ENCODE measurements around the gene VPS26B. TPM values are rescaled to one million over a fixed set of nuclear protein-coding genes. Genes with fewer than 3 reads are reported as not detected.
"Not testable (repeated sequence)": the region's sequence is repeated elsewhere in the genome, so short reads cannot be mapped to it uniquely, and the experiment has no call there.

Gene VPS26B
- total RNA-seq, 1 experiment from 2014 or later = 25.3 TPM

- Histone ChIP-seq H3K36me3 (replicated peaks; ENCODE audit: control insufficient read depth, insufficient read depth, low read length) (no peaks in the 10 kb centered on the region), H3K4me3 (ENCODE audit: insufficient read depth, low read depth, low read length) (peak within 1 kb of the TSS; percentile 84), H3K27me3 (ENCODE audit: control insufficient read depth, insufficient read depth, low read length) (peaks cover 4% of the 10 kb centered on the region; the same call in 1 of the 2 replicates)
- DNase-seq = peak; percentile 87
Observed at GRCh38 chr11:134275534-134276395, 51.3 kb downstream of the VPS26B start, which contains the start of gene GLB1L3. Gene GLB1L3, plus strand, starts transcription at chr11:134276379. Its CDS starts 362 bp downstream, at chr11:134276741.

DNA sequence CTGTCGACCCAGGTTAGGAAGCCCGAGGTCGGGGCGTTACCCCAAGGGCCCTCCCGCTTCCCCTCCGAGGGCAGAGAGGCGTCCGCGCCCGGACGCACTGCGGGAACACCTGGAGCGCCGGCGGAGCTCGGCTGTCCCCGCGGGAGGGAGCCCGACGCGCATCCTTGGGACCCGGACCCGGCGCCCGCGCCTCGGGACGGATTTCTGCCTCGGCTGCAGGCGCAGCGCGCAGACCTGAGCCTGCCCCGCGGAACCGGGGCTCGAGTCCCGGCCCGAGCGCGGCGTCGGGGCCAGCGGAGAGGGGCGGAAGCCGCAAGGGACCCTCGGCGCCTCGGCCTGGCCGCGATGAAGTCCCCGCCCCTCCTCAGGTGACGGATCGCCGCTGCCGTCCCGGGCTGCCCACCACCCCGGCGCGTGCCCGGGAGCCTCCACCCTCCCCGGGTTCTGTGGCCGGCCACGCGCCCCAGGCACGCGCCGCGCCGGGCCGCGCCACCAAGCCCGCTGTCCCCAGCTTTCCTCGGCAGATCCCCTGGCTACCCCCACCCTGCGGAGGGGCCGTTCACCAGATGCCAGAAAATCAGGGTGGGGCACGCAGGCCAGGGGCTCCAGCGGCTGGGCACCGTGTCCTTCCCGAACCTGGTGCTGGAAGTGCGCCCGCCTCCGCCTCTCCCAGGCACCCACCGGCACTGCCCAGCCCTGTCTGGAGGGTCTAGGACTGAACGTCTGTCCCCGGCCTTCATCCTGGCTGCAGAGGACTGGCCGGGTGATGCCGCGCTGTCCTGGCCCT lies 52.1 kb downstream of the VPS26B start:
- Histone ChIP-seq H3K4me3 (ENCODE audit: insufficient read depth, low read depth, low read length) (peak overlapping the region; percentile 84), H3K36me3 (replicated peaks; ENCODE audit: control insufficient read depth, insufficient read depth, low read length) (no peaks in the 10 kb centered on the region), H3K27me3 (ENCODE audit: control insufficient read depth, insufficient read depth, low read length) (peaks cover 4% of the 10 kb centered on the region; the same call in 1 of the 2 replicates)
- peak; percentile 92 for DNase-seq

DNA sequence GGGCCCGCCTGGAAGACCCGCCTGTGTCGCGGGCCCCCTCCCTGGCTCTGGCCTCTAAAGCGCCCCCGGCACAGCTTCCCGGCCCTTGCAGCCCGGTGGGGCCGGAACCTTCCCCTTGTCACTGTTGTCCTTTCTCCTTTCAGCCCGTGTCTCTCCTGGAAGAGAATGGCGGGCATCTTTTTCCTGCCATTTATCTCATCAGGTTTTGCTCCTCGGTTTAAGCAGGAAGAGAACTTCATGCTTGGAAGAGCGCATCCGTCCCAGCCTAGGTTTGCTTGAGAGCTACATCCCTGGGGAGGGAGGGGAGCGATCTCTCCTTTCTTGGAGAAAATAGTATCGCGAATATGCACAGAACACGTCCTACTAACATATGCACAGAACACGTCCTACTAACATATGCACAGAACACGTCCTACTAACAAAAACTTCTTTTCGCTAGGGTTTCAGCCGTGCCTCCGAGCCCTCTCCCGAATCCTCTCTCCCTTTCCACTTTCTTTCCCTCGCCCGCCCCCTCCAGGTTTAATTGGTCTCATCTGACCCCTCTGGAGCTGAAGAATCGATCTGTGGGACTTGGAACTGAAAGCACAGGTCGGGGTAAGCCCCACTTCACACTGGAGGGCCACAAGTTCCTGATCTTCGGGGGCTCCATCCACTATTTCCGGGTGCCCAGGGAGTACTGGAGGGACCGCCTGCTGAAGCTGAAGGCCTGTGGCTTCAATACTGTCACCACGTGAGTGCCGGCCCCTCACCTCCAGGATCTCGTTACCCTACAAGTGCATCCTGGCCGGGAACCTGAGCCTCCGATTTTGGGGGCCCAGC lies 52.9 kb downstream of the VPS26B start:
- peaks cover 4% of the 10 kb centered on the region; the same call in 1 of the 2 replicates for H3K27me3 ChIP-seq (ENCODE audit: control insufficient read depth, insufficient read depth, low read length)
- H3K36me3 ChIP-seq (replicated peaks; ENCODE audit: control insufficient read depth, insufficient read depth, low read length) = no peaks in the 10 kb centered on the region
- DNase-seq = peak; percentile 76
- H3K4me3 ChIP-seq (ENCODE audit: insufficient read depth, low read depth, low read length) = peak overlapping the region; percentile 84

DNA sequence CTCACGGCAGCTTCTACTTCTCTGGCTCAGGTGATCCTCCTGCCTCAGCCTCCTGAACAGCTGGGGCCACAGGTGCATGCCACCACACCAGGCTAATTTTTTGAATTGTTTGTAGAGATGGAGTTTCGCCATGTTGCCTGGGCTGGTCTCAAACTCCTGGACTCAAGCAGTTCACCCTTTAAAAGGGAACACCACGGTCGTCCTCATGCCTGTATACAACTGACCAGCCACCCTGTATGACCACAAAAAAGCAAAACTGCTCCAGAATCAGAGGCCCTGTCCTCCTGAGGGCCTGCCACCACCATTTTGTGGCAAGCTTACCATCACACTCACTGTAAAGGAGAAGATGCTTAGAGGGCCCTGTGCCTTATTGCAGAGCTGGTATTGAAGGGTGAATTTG lies 53.9 kb downstream of the VPS26B start:
- H3K4me3 ChIP-seq (ENCODE audit: insufficient read depth, low read depth, low read length) = no peak overlapping the region
- no peak for DNase-seq
- peaks cover 2% of the 10 kb centered on the region; the same call in 1 of the 2 replicates for H3K36me3 ChIP-seq (replicated peaks; ENCODE audit: control insufficient read depth, insufficient read depth, low read length)
- H3K27me3 ChIP-seq (ENCODE audit: control insufficient read depth, insufficient read depth, low read length) = peaks cover 4% of the 10 kb centered on the region; the same call in 1 of the 2 replicates

- H3K27me3 ChIP-seq (ENCODE audit: control insufficient read depth, insufficient read depth, low read length); DNase-seq; H3K36me3 ChIP-seq (replicated peaks; ENCODE audit: control insufficient read depth, insufficient read depth, low read length); H3K4me3 ChIP-seq (ENCODE audit: insufficient read depth, low read depth, low read length): not testable (repeated sequence)
Observed at GRCh38 chr11:134281635-134282034, 57.2 kb downstream of the VPS26B start.

DNA sequence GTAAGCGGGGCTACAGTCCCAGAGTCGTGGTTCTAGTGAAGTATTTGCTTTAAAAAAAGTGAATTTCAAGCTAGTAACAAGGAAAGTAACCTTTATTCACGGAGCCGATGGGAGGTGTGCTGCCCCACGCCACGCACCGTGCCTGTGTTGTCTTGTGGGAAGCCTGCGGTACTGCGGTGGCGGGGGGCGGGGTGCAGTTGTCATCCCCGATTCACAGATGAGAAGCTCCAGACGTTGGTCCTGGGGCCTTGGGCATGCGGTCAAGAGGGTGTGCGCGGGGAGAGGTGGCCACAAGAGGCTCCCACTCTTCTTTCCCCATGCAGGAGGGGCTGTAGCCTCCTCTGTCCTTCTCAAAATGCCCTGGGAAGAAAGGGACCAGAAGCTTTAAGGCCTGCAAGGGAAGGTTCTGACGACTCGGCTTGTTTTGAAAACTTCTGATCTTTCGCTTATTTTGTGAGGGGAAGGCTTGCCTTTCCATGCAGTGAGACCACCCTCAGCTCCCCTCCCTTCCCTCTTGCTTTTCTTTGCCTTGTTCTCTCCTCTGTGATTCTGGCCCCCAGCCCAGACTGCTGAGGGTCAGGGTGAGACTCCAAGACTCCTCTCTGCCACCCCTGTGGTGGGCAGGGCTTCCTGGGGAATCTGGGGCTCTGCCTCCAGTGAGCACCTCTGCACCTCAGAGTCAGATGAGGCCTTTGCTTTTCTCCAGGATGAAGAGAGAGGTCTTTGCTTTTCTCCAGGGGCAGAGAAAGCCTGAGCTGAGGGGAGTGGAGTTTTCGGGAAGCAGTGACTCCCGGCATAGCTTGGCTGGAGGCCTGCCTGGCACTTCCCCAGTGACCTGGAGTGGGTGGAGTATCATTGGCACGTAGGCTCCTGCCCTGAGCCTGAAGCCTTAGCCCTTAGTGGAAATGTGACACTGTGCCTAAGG lies 57.9 kb downstream of the VPS26B start:
- Histone ChIP-seq H3K4me3 (ENCODE audit: insufficient read depth, low read depth, low read length) (no peak overlapping the region), H3K36me3 (replicated peaks; ENCODE audit: control insufficient read depth, insufficient read depth, low read length) (peaks cover 4% of the 10 kb centered on the region), H3K27me3 (ENCODE audit: control insufficient read depth, insufficient read depth, low read length) (no peaks in the 10 kb centered on the region)
- DNase-seq = no peak

DNA sequence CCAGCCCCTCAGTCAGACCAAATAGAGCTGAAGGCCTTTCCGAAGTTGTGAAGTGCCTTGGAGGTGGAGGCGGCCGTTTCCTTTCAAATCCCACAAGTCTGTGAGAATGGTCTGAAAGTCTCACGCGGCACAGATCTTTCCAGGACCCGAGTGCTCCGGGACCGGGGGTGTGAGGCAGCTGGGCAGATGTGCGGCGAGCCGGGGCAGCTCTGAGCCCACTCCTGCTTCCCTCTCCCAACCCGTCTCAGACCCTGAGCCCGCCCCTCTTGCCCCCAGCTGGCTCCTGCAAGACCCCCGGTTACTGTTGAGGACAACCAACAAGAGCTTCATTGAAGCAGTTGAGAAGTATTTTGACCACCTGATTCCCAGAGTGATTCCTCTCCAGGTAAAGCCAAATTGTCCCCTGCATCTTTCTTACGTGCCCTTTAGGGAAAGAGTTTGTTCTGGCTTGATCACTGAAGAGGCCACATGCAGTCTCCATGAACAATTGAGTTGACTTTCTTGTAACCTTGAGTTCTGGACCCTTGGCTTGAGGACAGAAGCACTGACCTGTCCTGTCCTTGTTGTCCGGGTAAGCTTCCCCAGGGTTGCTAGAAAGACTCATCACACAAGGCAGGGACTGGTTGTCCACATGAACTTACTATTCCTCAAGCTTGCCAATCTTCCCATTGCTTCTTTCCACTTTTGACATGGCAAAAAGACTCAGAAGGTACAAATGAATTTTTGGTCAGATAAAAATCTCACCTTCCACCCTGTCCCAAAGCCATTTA lies 59.2 kb downstream of the VPS26B start:
- no peak for DNase-seq

GRCh38 chr11:134284349-134284748 lies 59.9 kb downstream of the VPS26B start:
- not testable (repeated sequence) for DNase-seq; H3K36me3 ChIP-seq (replicated peaks; ENCODE audit: control insufficient read depth, insufficient read depth, low read length); H3K4me3 ChIP-seq (ENCODE audit: insufficient read depth, low read depth, low read length); H3K27me3 ChIP-seq (ENCODE audit: control insufficient read depth, insufficient read depth, low read length)

More for the DNA sequence above, 59.2 kb downstream of the VPS26B start:
- Histone ChIP-seq H3K27me3 (ENCODE audit: control insufficient read depth, insufficient read depth, low read length) (no peaks in the 10 kb centered on the region), H3K36me3 (replicated peaks; ENCODE audit: control insufficient read depth, insufficient read depth, low read length) (peaks cover 4% of the 10 kb centered on the region), H3K4me3 (ENCODE audit: insufficient read depth, low read depth, low read length) (no peak overlapping the region)

- Histone ChIP-seq H3K4me3 (ENCODE audit: insufficient read depth, low read depth, low read length) (no peak overlapping the region), H3K36me3 (replicated peaks; ENCODE audit: control insufficient read depth, insufficient read depth, low read length) (peaks cover 4% of the 10 kb centered on the region), H3K27me3 (ENCODE audit: control insufficient read depth, insufficient read depth, low read length) (no peaks in the 10 kb centered on the region)
- DNase-seq = no peak
Observed at GRCh38 chr11:134287561-134287960, 63.1 kb downstream of the VPS26B start.

- Histone ChIP-seq H3K36me3 (replicated peaks; ENCODE audit: control insufficient read depth, insufficient read depth, low read length) (peaks cover 2% of the 10 kb centered on the region), H3K27me3 (ENCODE audit: control insufficient read depth, insufficient read depth, low read length) (no peaks in the 10 kb centered on the region), H3K4me3 (ENCODE audit: insufficient read depth, low read depth, low read length) (no peak overlapping the region)
- DNase-seq = no peak
Observed at GRCh38 chr11:134288486-134288885, 64.0 kb downstream of the VPS26B start.

DNA sequence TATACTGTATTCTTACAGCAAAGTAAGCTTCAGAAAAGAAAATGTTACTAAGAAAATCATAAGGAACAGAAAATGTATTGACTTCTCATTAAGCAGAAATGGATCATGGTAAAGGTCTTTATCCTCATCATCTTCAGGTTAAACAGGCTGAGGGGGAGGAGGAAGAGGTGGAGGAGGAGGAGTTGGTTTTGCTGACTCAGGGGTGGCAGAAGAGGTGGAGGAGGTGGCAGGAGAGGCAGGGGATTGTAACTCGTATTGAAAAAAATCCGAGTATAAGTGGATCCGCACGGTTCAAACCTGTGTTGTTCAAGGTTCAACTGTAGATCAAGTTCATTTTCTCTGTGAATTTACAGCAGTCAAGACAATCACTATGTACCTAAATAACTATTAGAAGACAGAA lies 64.7 kb downstream of the VPS26B start:
- no peak for DNase-seq
- H3K4me3 ChIP-seq (ENCODE audit: insufficient read depth, low read depth, low read length) = no peak overlapping the region
- no peaks in the 10 kb centered on the region for H3K27me3 ChIP-seq (ENCODE audit: control insufficient read depth, insufficient read depth, low read length)
- H3K36me3 ChIP-seq (replicated peaks; ENCODE audit: control insufficient read depth, insufficient read depth, low read length) = peaks cover 2% of the 10 kb centered on the region

- Histone ChIP-seq H3K4me3 (ENCODE audit: insufficient read depth, low read depth, low read length) (no peak overlapping the region), H3K36me3 (replicated peaks; ENCODE audit: control insufficient read depth, insufficient read depth, low read length) (peaks cover 2% of the 10 kb centered on the region), H3K27me3 (ENCODE audit: control insufficient read depth, insufficient read depth, low read length) (no peaks in the 10 kb centered on the region)
- DNase-seq = peak; percentile 78
Observed at GRCh38 chr11:134289789-134290188, 65.3 kb downstream of the VPS26B start.

- peaks cover 2% of the 10 kb centered on the region for H3K36me3 ChIP-seq (replicated peaks; ENCODE audit: control insufficient read depth, insufficient read depth, low read length)
- no peak for DNase-seq
- no peaks in the 10 kb centered on the region for H3K27me3 ChIP-seq (ENCODE audit: control insufficient read depth, insufficient read depth, low read length)
- H3K4me3 ChIP-seq (ENCODE audit: insufficient read depth, low read depth, low read length) = no peak overlapping the region
Observed at GRCh38 chr11:134290646-134291045, 66.2 kb downstream of the VPS26B start.

Measured in H7 (cell line).